GM18505 (cell line): ENCODE data around the gene WARS2.

Experiments used
- ATAC-seq: cut with Tn5 transposase; IDR thresholded peaks from one replicate; pipeline ENCODE4 v1.9.1; 2021; ENCODE audit not compliant: unreplicated experiment
- POLR2A ChIP-seq: IDR thresholded peaks from 4 replicates; pipeline ENCODE4 v1.6.1; 2011; ENCODE audit warnings: borderline replicate concordance; ENCODE audit not compliant: insufficient read depth, insufficient read length; ENCODE audit errors: extremely low read depth

WARS2 gene

GRCh38 chr1:119000371-119001180 is 139.9 kb downstream of the WARS2 start:
- no peak for TF ChIP-seq POLR2A
- ATAC-seq: no peak

GRCh38 chr1:118999348-119000071 is 140.9 kb downstream of the WARS2 start:
- TF ChIP-seq POLR2A: no peak
- ATAC-seq: no peak

DNA sequence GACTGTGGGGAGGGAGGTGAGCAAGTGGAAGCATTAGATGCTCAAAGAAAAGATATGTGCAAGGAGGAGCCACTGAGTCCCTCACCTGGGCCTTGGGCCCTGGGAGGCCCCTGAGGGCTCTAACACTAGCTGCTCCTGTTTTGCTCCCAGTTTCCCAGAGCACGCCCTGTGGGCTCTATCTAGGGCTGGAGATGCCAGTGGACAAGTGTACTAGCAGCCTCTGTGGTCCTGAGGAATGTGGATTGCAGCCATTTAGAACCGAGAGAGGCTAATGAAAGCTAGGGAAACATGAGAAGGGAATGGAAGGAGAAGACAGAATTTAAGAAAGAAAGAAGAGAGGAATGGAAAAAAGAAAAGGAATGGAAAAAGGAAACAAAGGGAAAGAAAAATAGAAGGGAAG is 142.3 kb downstream of the WARS2 start:
- no peak for TF ChIP-seq POLR2A
- no peak for ATAC-seq

GRCh38 chr1:118997225-118997624 is 143.2 kb downstream of the WARS2 start:
- no peak for ATAC-seq
- no peak for TF ChIP-seq POLR2A

DNA sequence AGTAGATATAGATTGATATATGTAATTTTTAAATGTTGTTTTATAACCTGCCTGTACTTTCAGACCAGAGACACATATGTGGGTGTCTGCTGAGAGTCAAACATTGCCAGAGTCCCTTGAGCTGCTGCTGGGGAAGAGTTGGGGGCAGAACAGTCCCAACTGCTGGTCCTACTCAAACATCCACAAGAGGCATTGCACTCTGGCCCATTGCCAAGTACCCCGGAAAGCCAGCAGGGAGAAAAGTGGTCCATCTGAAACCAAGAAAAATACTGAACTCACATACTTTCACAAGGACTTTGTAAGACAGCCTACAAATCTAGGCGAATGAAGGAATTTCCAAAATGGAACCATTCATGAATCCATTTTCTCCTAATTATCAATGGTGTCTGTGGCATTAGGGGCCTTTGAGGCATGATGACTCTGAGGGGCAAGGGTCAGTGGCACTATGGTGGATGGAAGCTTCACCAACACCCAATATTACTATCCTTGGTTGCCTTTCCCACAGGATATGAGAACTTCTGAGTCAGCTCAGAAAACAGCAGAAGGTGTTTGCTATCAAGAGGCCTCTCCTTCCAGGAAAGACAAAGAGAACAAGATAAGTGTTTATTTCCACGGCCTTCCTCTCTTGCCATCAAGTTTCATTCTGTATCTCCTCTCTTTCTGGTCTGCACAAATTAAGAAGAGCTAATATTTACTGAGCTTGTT is 145.0 kb downstream of the WARS2 start:
- TF ChIP-seq POLR2A: no peak
- no peak for ATAC-seq

- ATAC-seq: no peak
- no peak for TF ChIP-seq POLR2A
These were observed 146.8 kb downstream of the WARS2 start for GRCh38 chr1:118993700-118994026.

DNA sequence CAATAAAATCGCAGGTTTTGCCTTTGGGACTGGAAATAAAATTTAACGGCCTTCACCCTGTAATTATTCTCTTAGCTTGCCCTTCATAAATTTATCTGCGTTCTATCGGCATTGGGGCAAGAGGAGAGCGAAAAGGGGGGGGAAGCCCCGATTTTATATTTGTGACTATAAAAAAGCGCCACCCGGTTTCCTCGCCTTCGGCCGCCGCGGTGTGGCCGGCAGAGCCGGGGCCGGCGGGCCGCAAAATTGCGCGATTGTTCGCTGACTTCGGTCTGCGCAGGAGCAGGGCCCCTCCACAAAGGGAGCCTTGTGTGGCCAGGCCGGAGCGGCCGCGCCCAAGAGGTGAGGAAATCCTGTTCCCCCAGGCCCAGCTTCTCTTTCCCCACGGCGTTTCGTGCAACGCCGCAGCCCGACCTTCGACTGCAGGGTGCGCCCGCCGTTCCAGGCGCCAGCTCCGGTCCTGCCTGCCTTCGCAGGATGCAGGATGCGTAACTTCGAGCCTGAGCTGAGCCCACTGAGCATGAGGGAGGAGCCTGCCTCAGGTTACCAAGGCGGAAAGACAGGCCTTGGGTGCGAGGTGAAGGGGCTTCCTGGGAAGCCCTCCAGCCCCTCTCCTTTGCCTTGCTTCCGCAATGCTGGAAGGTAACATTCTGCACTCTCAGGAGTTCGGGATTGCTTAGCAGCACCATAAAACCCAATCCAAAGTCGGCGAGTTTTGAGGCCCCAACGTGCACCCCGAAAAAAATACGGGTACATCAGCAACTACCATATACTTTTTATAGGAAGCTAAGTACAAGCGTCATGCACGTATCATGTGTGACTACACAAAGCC is 147.4 kb downstream of the WARS2 start:
- no peak for ATAC-seq
- TF ChIP-seq POLR2A: no peak

DNA sequence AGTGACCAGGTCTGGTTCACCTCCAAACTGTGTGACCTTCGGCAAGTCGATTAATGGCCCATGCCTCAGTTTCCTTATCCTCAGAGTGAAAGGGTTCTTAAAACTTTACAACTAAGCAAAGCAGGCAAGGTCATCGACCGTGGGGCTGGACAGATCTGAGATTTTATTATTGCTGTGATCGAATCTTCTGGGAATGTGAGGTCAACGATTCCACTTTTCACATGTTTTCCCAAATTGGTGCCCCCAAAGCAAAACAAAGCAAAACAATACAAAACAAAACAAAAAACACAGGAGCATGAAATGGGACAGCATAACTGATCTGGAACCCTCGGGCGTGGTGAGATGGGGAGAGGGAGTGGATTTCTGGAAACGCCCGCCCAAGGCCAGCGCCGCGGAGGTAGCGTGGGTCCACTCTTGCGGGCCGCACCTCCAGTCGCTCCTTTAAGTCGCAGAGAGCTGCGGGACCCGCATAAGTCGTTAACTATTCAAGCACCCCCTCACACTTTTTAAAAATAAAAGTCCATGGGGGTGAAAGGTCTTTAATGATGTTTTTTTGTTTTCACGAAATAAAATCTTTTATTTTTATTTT is 148.1 kb downstream of the WARS2 start:
- no peak for ATAC-seq
- TF ChIP-seq POLR2A: no peak

DNA sequence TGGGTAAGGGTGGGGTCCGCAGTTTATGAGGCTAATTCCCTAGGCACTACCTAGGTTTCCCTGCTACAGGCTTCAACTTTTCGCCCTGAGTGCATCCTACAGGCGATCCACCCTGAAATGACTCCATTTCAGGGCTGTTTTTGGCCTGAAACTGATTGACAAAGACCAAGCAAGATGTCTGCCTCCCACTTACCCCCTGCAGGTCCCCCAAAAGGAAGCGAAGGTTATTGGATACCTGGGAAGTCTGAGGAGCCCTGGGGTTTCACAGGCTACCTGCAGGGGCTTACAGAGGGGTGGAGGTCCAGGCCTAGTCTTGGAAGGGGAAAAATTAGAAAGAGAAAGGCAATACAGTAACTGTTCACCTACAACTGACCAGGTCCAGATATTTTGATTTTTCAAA is 149.0 kb downstream of the WARS2 start:
- no peak for TF ChIP-seq POLR2A
- no peak for ATAC-seq

- TF ChIP-seq POLR2A: no peak
- ATAC-seq: no peak
These were observed 149.8 kb downstream of the WARS2 start for GRCh38 chr1:118990513-118991152.

DNA sequence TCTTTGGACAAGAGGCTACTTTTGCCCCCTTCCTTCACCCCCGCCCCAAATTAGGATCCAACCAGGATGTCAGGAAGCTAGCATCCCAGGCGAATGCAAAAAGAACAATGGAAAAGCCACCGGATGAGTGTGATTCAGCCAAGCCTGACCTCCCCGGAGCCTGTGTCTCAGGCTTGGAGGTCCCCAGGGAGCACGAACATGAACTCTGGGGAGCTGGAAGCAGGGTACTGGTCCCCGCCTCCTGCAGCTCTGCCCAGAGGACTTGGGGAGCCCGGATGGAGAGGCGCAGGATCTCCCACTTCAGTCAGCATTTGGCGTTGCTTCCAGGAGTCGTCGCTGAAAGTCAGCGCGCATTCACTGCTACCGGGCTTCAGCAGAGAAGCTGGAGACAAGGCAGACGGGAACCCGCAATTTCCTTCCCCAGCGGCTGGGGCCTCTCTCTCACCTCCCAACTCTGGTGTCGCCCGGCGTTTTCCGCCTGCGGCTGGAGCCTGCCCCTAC is 150.5 kb downstream of the WARS2 start:
- no peak for TF ChIP-seq POLR2A
- ATAC-seq: no peak
